Astrocyte (in vitro differentiated cells and primary cell): ENCODE results near the gene MTHFS. TPM values are rescaled to one million over a fixed set of nuclear protein-coding genes. Genes with fewer than 3 reads are reported as not detected.

Source experiments
- DNase-seq: peaks from one replicate; pipeline ENCODE4 v3.0.0-alpha.2; 2010; ENCODE audit warnings: low read depth
- FAIRE-seq: peaks from 2 replicates; lab custom pipeline; 2011; peaks lifted over from hg19 to GRCh38; lab: Jason Lieb, UNC
- H2AFZ ChIP-seq: 2 replicates; pipeline ENCODE4 v1.6.0; 2012; ENCODE audit warnings: low read depth, low read length, inconsistent platforms
- H3K27ac ChIP-seq: 2 replicates; pipeline ENCODE4 v1.5.1; 2011; ENCODE audit warnings: low read depth, low read length, inconsistent platforms
- H3K27me3 ChIP-seq: 2 replicates; pipeline ENCODE4 v1.6.0; 2011; ENCODE audit warnings: low read length, inconsistent platforms; ENCODE audit not compliant: insufficient read depth
- H3K36me3 ChIP-seq: 2 replicates; pipeline ENCODE4 v1.5.1; 2011; ENCODE audit warnings: low read length, inconsistent platforms; ENCODE audit not compliant: insufficient read depth
- H3K4me1 ChIP-seq: 2 replicates; pipeline ENCODE4 v1.5.1; 2011; ENCODE audit warnings: low read length, inconsistent platforms; ENCODE audit not compliant: insufficient read depth
- H3K4me2 ChIP-seq: 2 replicates; pipeline ENCODE4 v1.6.0; 2012; ENCODE audit warnings: low read length, inconsistent platforms
- H3K4me3 ChIP-seq: 2 replicates; pipeline ENCODE4 v1.5.1; 2011; ENCODE audit warnings: low read depth, mild to moderate bottlenecking, low read length, inconsistent platforms; ENCODE audit not compliant: insufficient read depth
- H3K79me2 ChIP-seq: 2 replicates; pipeline ENCODE4 v1.6.0; 2012; ENCODE audit warnings: mild to moderate bottlenecking, low read length, inconsistent platforms; ENCODE audit not compliant: insufficient read depth
- H3K9ac ChIP-seq: 2 replicates; pipeline ENCODE4 v1.6.0; 2012; ENCODE audit warnings: mild to moderate bottlenecking, low read length, inconsistent platforms
- H3K9me3 ChIP-seq: 2 replicates; pipeline ENCODE4 v1.5.1; 2012; ENCODE audit warnings: low read depth, mild to moderate bottlenecking, low read length, inconsistent platforms; ENCODE audit not compliant: insufficient read depth
- H4K20me1 ChIP-seq: 2 replicates; pipeline ENCODE4 v1.6.0; 2012; ENCODE audit warnings: low read length, inconsistent platforms; ENCODE audit not compliant: insufficient read depth
- H3K27ac Mint-ChIP-seq: one replicate; pipeline ENCODE4 v1.8.0; 2021; ENCODE audit warnings: mild to moderate bottlenecking, mixed read lengths; ENCODE audit not compliant: unreplicated experiment
- H3K27me3 Mint-ChIP-seq: one replicate; pipeline ENCODE4 v1.8.0; 2021; ENCODE audit warnings: low read depth, mixed read lengths; ENCODE audit not compliant: unreplicated experiment
- H3K36me3 Mint-ChIP-seq: one replicate; pipeline ENCODE4 v1.8.0; 2021; ENCODE audit warnings: low read depth, mixed read lengths; ENCODE audit not compliant: unreplicated experiment
- H3K4me1 Mint-ChIP-seq: one replicate; pipeline ENCODE4 v1.8.0; 2021; ENCODE audit warnings: low read depth, mixed read lengths; ENCODE audit not compliant: unreplicated experiment
- H3K4me3 Mint-ChIP-seq: one replicate; pipeline ENCODE4 v1.8.0; 2021; ENCODE audit warnings: mild to moderate bottlenecking, moderate library complexity, mixed read lengths; ENCODE audit not compliant: unreplicated experiment
- H3K9me3 Mint-ChIP-seq: one replicate; pipeline ENCODE4 v1.8.0; 2021; ENCODE audit warnings: mild to moderate bottlenecking, mixed read lengths; ENCODE audit not compliant: unreplicated experiment
- CTCF ChIP-seq: IDR thresholded peaks from 2 replicates; pipeline ENCODE4 v1.5.1; 2011; ENCODE audit warnings: low read depth, mild to moderate bottlenecking, inconsistent platforms, low read length, moderate library complexity; ENCODE audit not compliant: insufficient read depth
- EZH2 ChIP-seq: IDR thresholded peaks from 2 replicates; pipeline ENCODE4 v1.6.1; 2012; ENCODE audit warnings: mild to moderate bottlenecking, low read length, inconsistent platforms; ENCODE audit not compliant: insufficient read depth
- total RNA-seq: library from RNA; stranded (reverse); gene quantifications from 2 replicates; pipeline ENCODE4 v1.2.1, GENCODE V29; 2021

The MTHFS gene
- total RNA-seq, 1 donor from 2014 or later, result 20.0 TPM

DNA sequence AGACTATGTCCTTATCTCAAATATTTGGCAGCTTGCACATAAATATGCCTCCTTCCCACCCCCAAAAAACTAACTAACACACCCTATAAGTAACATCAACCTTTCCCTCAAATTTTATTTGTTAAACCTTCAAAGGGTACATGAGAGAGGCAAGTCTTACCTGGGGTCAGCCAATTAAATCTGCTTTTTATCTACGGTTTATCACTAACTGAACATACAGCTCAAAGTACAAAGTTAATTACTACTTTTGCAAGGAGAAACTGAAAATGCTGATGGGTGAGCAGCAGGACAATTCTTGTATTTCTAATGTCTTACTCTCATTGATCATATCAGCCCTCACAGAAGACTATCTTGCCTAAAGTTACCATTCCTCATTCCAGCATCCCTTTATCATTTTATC, 34.6 kb downstream of the MTHFS start:
- Histone ChIP-seq H3K27ac (no peak overlapping the region), H3K36me3 (no peaks in the 10 kb centered on the region), H4K20me1 (peaks cover 8% of the 10 kb centered on the region), H3K9ac (no peak overlapping the region), H2AFZ (no peak overlapping the region), H3K27me3 (no peaks in the 10 kb centered on the region), H3K79me2 (no peaks in the 10 kb centered on the region), H3K4me2 (no peak overlapping the region), H3K4me3 (no peak overlapping the region), H3K4me1 (peaks cover 7% of the 10 kb centered on the region), H3K9me3 (no peaks in the 10 kb centered on the region)
- Mint-ChIP-seq H3K36me3 (peaks cover 12% of the 10 kb centered on the region), H3K4me3 (no peak overlapping the region), H3K27me3 (no peaks in the 10 kb centered on the region), H3K9me3 (no peaks in the 10 kb centered on the region), H3K27ac (no peak overlapping the region), H3K4me1 (no peaks in the 10 kb centered on the region)
- FAIRE-seq, result no peak
- DNase-seq, result no peak
- TF ChIP-seq EZH2, result no peak
- no peak for TF ChIP-seq CTCF

DNA sequence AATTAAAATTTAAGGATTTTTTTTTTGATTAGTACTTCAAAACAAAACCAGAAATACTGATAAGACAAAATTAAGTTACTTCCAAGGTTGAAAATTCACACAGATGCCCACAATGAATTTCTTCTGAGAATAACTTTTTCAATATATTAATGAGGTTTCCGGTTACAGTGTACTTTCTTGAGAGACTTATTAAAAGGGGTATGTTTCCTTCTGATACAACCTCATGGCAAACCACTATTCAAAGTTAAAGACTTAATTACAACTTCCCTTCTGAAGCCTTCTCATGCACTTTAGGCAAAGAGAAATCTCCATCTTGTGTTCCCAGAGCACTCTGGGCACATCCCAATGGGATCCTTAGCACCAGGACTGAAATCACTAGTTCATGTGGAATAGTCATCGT, 36.2 kb downstream of the MTHFS start:
- no peaks in the 10 kb centered on the region for H3K4me1 Mint-ChIP-seq
- Histone ChIP-seq H3K9me3 (no peaks in the 10 kb centered on the region), H3K4me2 (no peak overlapping the region), H2AFZ (no peak overlapping the region), H3K79me2 (no peaks in the 10 kb centered on the region), H3K9ac (no peak overlapping the region), H3K27me3 (no peaks in the 10 kb centered on the region), H3K4me3 (no peak overlapping the region), H3K4me1 (peaks cover 7% of the 10 kb centered on the region), H3K36me3 (no peaks in the 10 kb centered on the region), H3K27ac (no peak overlapping the region), H4K20me1 (peaks cover 8% of the 10 kb centered on the region)
- DNase-seq (no peak), FAIRE-seq (no peak)
- H3K4me3 Mint-ChIP-seq, result no peak overlapping the region
- H3K27me3 Mint-ChIP-seq, result no peaks in the 10 kb centered on the region
- no peak overlapping the region for H3K27ac Mint-ChIP-seq
- H3K9me3 Mint-ChIP-seq, result no peaks in the 10 kb centered on the region
- TF ChIP-seq CTCF (no peak), EZH2 (no peak)
- peaks cover 7% of the 10 kb centered on the region for H3K36me3 Mint-ChIP-seq

GRCh38 chr15:79858469-79858868, 38.3 kb downstream of the MTHFS start:
- no peak overlapping the region for H3K27ac ChIP-seq
- no peaks in the 10 kb centered on the region for H3K4me1 ChIP-seq
- Mint-ChIP-seq H3K4me3 (no peak overlapping the region), H3K27ac (no peak overlapping the region), H3K36me3 (peaks cover 2% of the 10 kb centered on the region), H3K27me3 (no peaks in the 10 kb centered on the region), H3K9me3 (no peaks in the 10 kb centered on the region), H3K4me1 (peaks cover 3% of the 10 kb centered on the region)
- no peak overlapping the region for H2AFZ ChIP-seq
- FAIRE-seq (peak; percentile 26), DNase-seq (no peak)
- H3K36me3 ChIP-seq, result no peaks in the 10 kb centered on the region
- no peaks in the 10 kb centered on the region for H3K27me3 ChIP-seq
- no peak for TF ChIP-seq EZH2
- peak; percentile 15 for TF ChIP-seq CTCF
- no peak overlapping the region for H3K4me3 ChIP-seq
- peaks cover 8% of the 10 kb centered on the region for H4K20me1 ChIP-seq
- H3K79me2 ChIP-seq, result no peaks in the 10 kb centered on the region
- no peaks in the 10 kb centered on the region for H3K9me3 ChIP-seq
- H3K4me2 ChIP-seq, result no peak overlapping the region
- H3K9ac ChIP-seq, result no peak overlapping the region
